ENCODE data around the gene TMEM132A.

DNA sequence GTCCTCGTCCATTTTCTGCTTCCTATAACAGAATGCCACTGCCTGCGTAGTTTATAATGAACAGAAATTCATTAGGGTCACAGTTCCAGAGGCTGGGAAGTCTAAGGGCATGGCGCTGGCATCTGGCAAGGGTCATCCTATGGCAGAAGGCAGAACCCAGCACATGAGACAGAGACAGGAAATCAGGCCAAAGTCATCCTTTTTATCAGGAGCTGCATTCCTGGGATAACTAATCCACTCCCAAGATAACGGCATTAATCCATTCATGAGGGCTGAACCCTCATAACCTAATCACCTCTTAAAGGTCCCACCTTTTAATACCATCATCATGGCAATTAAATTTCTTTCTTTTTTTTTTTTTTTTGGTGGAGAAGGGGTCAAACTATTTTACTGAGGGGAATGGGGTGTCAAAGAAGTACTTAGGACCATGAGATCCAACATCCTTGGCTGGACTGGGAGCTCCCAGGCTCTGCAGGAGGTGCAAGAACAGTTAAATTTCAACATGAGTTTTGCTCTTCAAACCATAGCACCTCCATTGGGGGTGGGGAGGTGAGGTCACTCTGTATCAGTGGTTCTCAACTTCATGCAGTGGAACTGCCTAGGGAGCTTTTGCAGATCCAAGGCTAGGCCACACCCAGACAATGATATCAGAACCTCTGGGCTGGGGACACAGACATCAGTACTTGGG lies 5.9 kb upstream of the TMEM132A start:
- TF ChIP-seq, protein P1, sequence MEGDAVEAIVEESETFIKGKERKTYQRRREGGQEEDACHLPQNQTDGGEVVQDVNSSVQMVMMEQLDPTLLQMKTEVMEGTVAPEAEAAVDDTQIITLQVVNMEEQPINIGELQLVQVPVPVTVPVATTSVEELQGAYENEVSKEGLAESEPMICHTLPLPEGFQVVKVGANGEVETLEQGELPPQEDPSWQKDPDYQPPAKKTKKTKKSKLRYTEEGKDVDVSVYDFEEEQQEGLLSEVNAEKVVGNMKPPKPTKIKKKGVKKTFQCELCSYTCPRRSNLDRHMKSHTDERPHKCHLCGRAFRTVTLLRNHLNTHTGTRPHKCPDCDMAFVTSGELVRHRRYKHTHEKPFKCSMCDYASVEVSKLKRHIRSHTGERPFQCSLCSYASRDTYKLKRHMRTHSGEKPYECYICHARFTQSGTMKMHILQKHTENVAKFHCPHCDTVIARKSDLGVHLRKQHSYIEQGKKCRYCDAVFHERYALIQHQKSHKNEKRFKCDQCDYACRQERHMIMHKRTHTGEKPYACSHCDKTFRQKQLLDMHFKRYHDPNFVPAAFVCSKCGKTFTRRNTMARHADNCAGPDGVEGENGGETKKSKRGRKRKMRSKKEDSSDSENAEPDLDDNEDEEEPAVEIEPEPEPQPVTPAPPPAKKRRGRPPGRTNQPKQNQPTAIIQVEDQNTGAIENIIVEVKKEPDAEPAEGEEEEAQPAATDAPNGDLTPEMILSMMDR (conservative IDR thresholded peaks at IDR 0.05 in 1 of 2, IDR thresholded peaks at IDR 0.05 in 1 of 2; ENCODE audit: low read depth in 1 of 2, low read length in 2 of 2) = no peak
- no peak for TF ChIP-seq EZH2 (IDR thresholded peaks at IDR 0.05; ENCODE audit: low read length, missing control alignments)
